ENCODE measurements around the gene TBX5.

Gene TBX5

GRCh38 chr12:114425031-114425626 lies 19.2 kb upstream of the TBX5 start:
- no peak for DNase-seq

GRCh38 chr12:114420944-114421335 lies 15.0 kb upstream of the TBX5 start:
- DNase-seq, result no peak

GRCh38 chr12:114420182-114420943 lies 14.4 kb upstream of the TBX5 start:
- no peak for DNase-seq

GRCh38 chr12:114416028-114416427 lies 10.1 kb upstream of the TBX5 start:
- DNase-seq, result no peak

DNA sequence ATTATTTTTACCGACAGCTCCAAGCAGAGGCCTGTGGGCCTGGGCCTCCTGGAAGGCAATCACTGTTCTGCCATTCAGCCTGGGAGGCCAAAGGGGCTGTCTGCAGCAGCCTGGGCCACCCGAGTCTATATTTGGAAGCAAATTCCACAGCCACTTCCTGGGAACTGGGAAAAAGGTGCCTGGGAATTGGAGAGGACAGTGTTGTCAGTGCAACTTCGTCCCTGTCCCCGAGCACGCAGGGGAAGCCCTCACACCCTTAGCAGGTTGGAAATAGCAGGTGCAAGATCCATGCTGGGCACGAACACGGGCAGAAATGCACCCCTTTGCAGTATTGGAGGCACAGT lies 9.6 kb upstream of the TBX5 start:
- no peak for DNase-seq

- DNase-seq, result no peak
Observed at GRCh38 chr12:114414866-114415524, 9.1 kb upstream of the TBX5 start.

DNA sequence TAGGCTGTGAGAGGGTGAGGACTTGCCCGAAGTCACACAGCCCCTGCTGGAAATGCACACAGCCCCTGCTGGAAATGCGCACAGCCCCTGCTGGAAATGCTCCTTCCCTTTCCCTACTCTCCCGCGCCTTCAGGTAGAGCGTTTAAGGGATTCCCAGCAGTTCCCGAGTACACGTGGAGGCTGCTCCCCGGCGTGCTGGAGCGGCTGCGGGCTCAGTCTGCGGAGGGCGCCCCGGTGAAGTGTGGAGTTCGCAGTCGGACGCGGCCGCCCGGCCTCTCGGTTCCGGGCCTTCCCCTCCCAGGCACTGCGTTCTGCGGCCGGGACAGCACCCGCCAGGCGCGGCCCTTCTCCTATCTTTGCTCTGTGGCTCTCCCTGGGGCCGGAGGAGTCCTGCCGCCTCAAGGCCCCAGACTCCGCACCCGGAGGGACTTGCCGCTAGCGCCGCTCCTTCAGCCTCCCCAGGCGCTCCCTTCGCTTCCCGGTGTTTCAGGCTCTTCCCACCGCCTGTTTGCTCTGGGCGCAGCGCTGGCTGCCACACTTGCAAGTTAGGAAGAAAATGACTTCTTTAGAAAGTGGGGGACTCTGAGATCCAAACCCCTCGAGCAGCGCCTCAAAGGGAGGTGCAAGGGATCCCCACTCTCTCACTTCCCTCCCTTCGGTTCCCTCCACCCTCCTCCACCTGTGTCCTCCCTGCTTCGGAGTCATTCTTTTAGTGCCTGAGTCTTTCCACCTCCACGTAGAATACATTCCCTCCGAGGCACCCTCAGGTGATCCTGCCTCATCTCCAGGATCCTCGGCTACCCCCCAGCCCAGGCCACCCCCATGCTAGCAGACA lies 8.3 kb upstream of the TBX5 start:
- no peak for DNase-seq

GRCh38 chr12:114412825-114413749 lies 7.1 kb upstream of the TBX5 start:
- DNase-seq, result no peak

DNA sequence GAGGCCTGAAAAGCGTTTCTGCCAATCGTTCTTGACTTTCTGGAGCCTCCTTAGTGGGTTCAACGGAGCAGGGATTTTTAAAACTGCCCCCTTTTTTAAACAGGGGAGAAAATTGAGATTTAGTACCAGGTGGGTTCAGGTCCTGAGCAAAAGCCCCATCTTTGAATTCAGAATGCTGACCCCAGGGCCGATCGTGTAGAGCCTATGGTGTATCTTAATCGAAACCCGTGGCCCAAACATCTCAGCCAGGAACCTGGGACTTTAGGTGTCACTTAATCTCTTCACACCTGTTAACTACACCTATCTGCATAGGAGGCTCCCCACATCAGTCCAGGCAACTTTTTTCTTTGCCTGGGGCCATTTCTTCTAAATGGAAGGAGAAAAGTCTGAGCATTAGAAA lies 6.4 kb upstream of the TBX5 start:
- no peak for DNase-seq

DNA sequence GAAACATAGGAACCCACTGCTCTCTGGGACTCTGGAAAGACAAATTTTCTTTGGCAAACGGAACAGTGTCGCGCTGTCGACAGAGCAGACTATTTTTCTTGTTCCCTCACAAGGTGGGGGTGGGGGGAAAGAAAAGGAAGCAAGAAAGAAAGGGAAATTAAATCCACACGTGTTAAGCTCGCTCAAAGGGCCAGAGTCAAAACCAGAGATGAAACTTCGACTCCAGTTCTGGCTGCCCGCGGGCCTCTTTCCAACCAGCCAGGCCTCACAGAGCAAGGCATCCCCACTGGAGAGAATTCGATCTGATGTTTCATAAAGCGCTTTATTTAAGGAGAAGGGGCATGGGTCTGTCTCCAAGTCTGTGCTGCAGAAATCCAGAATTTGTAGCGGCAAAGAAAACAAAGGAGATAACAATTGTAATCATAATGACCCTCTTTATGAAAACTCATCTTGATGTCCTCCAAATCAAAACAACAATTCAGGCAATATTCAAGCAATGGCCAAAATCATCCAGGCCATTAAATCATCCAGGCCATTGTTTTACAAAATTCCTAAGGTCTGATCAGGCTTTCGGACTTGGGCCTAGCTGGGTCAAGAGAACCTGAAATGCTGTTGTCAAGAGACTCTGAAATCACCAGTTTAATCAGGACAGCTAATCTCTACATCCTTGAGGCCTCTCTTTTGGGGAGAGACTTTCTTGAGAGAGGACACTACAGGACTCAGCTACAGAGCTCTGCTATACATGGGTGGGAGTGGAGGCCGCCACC lies 5.3 kb upstream of the TBX5 start:
- no peak for DNase-seq

DNA sequence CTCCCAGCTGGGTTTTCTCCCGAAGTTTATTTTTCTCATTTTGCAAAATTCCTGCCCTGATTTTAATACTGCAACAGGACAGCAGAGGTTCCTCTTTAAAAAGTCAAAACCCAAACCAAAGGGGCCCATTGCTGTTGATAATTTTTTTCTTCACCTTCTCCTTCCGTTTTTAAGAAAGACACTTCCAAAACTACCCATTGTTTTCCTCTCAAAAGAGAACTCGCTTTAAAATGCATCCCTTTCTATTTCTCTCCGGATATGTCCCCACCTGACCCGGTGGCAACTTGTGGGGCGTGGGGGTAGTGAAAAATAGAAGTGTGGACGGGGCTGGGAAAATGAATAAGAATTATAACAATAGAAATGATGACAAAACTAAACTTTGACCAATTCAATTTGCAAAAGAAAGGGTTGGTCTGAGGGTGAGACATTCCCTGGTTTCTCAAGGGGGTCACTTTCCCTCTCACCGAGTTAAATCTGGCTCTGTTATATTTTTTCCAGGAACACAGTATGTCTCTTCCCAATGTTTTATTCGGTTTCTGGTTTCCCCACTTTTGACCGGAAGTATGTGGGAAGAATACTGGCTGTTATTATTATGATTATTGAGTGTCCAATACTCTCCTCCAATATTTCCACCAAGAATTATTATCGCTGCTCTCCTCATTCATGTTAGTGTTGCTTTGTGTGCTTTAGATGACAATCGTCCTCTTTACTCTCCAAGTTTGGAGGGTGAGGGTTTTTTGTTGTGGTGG lies 4.1 kb upstream of the TBX5 start:
- DNase-seq, result no peak

DNA sequence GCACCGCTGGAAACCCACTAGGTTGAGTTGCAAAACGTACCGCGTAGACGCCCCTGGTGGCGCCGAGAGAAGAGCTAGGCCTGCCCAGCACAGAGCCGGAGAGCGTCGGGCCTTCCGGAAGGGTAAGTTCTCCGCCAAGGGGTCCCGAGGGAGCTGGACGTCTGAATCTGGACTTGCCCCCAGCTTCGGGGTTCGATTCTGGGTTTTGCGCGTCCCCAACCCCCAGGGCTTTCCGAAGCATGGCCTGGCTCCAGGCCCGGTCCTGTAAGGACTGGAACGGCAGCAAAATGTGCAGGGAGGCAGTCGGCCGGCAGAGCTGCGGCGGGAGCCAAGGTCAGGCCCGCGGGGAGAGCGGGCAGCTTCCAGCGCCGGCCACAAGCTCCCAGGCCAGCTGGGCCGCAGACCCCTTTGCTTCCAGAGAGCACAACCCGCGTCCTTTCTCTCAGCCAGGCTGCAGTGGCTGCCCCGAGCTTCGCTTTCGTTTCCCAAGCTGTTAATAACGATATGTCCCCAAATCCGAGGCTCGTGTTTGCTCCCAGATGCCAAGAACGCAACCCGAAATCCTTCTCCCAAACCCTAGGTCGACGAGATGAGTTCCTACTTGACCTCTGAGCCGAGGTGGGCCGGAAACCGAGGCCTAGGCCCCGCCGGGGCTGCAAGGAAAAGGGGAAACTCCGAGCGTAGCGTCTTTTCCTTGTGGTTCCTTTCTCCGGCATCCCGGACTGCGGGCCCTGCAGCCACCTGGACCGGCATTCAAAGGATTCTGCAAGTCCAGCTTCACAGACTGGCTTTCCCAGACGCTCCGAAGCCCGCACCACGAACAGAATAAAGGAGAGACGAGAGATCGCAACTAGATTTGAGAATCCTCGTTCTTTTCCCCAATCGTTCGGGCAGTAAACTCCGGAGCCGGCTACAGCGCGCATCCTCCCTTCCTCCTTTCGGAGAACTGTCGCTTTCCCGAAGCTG lies 3.2 kb upstream of the TBX5 start:
- no peak for DNase-seq

DNA sequence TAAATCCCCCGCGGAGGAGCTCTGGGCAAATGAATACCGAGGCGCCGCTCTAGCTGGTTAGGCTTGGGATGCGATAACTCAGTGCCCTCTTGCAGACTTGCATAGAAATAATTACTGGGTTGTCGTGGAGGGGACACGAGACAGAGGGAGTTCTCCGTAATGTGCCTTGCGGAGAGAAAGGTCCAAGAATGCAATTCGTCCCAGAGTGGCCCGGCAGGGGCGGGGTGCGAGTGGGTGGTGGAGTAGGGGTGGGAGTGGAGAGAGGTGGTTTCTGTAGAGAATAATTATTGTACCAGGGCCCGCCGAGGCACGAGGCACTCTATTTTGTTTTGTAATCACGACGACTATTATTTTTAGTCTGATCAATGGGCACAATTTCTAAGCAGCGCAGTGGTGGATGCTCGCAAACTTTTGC lies 2.5 kb upstream of the TBX5 start:
- DNase-seq, result no peak

DNA sequence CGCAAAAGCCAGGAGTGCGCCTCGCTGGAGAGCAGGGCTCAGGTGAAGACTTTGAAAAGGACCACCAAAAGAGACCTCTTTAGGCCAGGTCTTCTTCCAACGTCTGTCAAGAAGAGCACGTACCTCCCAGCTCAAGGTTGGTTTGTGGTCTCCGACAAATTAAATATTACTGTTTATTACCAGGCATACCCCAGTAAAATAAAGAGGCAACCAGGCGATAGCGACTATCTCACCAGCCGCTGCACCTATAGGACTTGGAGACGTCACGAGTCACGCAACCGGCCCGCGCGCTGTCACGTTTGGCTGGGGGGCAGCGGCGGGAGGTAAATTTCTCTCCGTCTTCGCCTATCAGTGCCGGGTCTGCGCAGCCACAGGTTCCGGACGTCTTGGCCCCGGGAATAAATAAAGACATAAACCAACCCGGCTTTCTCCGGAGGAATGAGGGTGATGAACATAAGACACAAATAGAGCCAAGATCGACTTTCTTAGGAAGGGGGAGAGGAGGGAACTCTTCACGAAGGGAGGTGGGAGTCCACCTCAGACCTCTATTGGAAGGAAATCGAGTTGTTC lies 2.0 kb upstream of the TBX5 start:
- no peak for DNase-seq

DNA sequence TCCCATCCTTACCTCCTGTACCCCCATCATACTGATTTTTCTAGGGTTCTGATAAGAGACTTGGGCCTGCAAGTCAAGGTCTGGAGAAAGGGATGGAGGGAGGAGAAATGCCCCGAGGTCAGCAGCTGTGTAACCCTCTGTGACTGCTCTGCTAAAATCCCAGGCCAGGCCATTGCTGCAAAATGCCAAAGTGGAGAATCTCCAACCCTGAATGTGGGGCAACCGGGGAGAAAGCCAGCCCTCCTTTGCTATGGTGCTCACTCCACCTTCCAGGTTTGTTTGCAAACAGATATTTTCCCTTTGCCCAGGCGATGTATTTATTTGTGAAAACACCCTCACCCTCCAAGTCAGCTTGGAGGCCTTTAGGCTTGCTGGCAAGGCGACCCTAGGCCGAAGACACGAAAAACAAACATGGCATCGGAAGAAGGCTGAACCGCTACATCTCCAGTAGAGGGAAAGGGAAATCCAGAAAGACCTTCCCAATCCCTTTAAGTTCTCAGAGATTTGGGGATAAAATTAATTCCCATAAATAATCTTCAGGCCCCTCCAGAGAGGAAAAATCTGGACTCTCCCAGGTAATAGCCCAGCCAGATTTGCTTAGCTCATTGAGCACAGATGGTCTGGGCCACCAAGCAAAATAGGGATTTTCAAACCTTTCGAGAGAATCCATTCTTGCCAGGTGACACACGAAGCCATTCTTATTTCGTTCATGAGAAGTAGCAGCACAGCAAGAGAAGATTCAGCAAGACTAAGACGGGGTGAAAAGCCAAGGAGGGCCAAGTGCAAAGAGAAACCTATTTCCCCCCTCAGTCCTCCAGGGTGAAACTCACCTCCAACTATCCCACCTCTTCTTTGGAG lies 1.3 kb upstream of the TBX5 start:
- DNase-seq, result no peak

- DNase-seq, result no peak
Observed at GRCh38 chr12:114406316-114406983, 506 bp upstream of the TBX5 start.

GRCh38 chr12:114404926-114405518 lies 922 bp downstream of the TBX5 start:
- no peak for DNase-seq

Data from stimulated activated CD4-positive, alpha-beta T cell treated with anti-CD3 and anti-CD28 coated beads, Interleukin-2, amount 100 ng/mL, for 24 hours (primary cell).